HEK293 (cell line): ENCODE data around the gene TBC1D5.
A peak's percentile ranks its signal among the peaks of the same experiment; 100 is the strongest.
"Not testable (repeated sequence)": the region's sequence is repeated elsewhere in the genome, so short reads cannot be mapped to it uniquely, and the experiment has no call there.

Experiments used
- CTCF ChIA-PET: fragments of 350-600 bp; formaldehyde crosslinking; extraction: SDS; loops from one replicate; lab custom pipeline; 2021; ENCODE audit warnings: antibody characterized with exemption; lab: Yijun Ruan, JAX
- POLR2A ChIA-PET: fragments of 300-600 bp; formaldehyde crosslinking; extraction: SDS; loops from one replicate; lab custom pipeline; 2020; ENCODE audit warnings: antibody characterized with exemption, inconsistent platforms; lab: Yijun Ruan, JAX
- H3K27ac ChIP-seq: fragments of 200-500 bp; sonication (Bioruptor generic); 2 replicates; pipeline ENCODE4 v1.5.1; 2014; ENCODE audit warnings: low read depth, low read length, control low read depth, inconsistent platforms; ENCODE audit errors: extremely low read depth
- H3K36me3 ChIP-seq, 2 experiments: fragments of 200-500 bp in 1 of 2; sonication (Bioruptor generic) in 1 of 2; 1 replicate in 1 of 2; 2 replicates in 1 of 2; pipeline ENCODE4 v1.5.1; 2014 to 2017; ENCODE audit warnings: inconsistent platforms in 2 of 2, low read length in 2 of 2; ENCODE audit not compliant: control insufficient read depth in 2 of 2, insufficient read depth in 1 of 2
- H3K4me1 ChIP-seq: fragments of 200-500 bp; sonication (Bioruptor generic); 2 replicates; pipeline ENCODE4 v1.5.1; 2014; ENCODE audit warnings: mild to moderate bottlenecking, low read length, inconsistent platforms; ENCODE audit not compliant: control insufficient read depth, insufficient read depth
- H3K4me3 ChIP-seq: 2 replicates; pipeline ENCODE4 v1.5.1; 2011; ENCODE audit warnings: low read depth, mild to moderate bottlenecking, control low read depth, low read length, moderate library complexity
- H3K9me3 ChIP-seq: fragments of 200-500 bp; sonication (Bioruptor generic); 2 replicates; pipeline ENCODE4 v1.5.1; 2014; ENCODE audit warnings: low read depth, low read length, inconsistent platforms; ENCODE audit not compliant: control insufficient read depth, insufficient read depth
- GLIS1 ChIP-seq: fragments of 450-650 bp; formaldehyde crosslinking; IDR thresholded peaks from 2 replicates; pipeline ENCODE4 v1.5.1; 2016; ENCODE audit warnings: missing biosample characterization, missing genetic modification characterization
- HOXD13 ChIP-seq: sonication (generic); formaldehyde crosslinking; IDR thresholded peaks from 2 replicates; pipeline ENCODE4 v1.8.0; 2022; ENCODE audit warnings: missing genetic modification reagents, borderline replicate concordance
- KLF10 ChIP-seq: fragments of 450-650 bp; IDR thresholded peaks from 2 replicates; pipeline ENCODE4 v1.5.1; 2018; ENCODE audit warnings: missing biosample characterization, mild to moderate bottlenecking, missing genetic modification characterization
- OVOL3 ChIP-seq: fragments of 450-650 bp; formaldehyde crosslinking; IDR thresholded peaks from 2 replicates; pipeline ENCODE4 v1.5.1; 2016; ENCODE audit warnings: missing biosample characterization, missing genetic modification characterization
- SETDB1 ChIP-seq: IDR thresholded peaks from one replicate; pipeline ENCODE4 v1.6.1; 2017; ENCODE audit warnings: mild to moderate bottlenecking, low read length, moderate library complexity, mixed read lengths; ENCODE audit not compliant: insufficient read length
- ZNF10 ChIP-seq: fragments of 450-650 bp; formaldehyde crosslinking; IDR thresholded peaks from 2 replicates; pipeline ENCODE4 v1.5.1; 2017; ENCODE audit warnings: missing biosample characterization, missing genetic modification characterization
- ZNF132 ChIP-seq: fragments of 450-650 bp; formaldehyde crosslinking; IDR thresholded peaks from 2 replicates; pipeline ENCODE4 v1.5.1; 2017; ENCODE audit warnings: missing biosample characterization, missing genetic modification characterization, borderline replicate concordance
- ZNF202 ChIP-seq: fragments of 450-650 bp; formaldehyde crosslinking; IDR thresholded peaks from 2 replicates; pipeline ENCODE4 v1.5.1; 2016; ENCODE audit warnings: missing biosample characterization, missing genetic modification characterization, borderline replicate concordance
- ZNF211 ChIP-seq: fragments of 450-650 bp; formaldehyde crosslinking; IDR thresholded peaks from 2 replicates; pipeline ENCODE4 v1.5.1; 2016; ENCODE audit warnings: low read depth, missing biosample characterization, missing genetic modification characterization
- ZNF274 ChIP-seq, 2 experiments: fragments of 200-500 bp in 1 of 2; fragments of 450-650 bp in 1 of 2; sonication (Bioruptor generic) in 1 of 2; formaldehyde crosslinking in 1 of 2; IDR thresholded peaks; 2 replicates each; pipeline versions ENCODE4 v1.5.1 to v1.6.1; 2014 to 2016; ENCODE audit warnings: borderline replicate concordance in 1 of 2, inconsistent platforms in 1 of 2, low read length in 1 of 2, missing biosample characterization in 1 of 2, missing genetic modification characterization in 1 of 2
- ZNF311 ChIP-seq: fragments of 450-650 bp; formaldehyde crosslinking; IDR thresholded peaks from 2 replicates; pipeline ENCODE4 v1.5.1; 2017; ENCODE audit warnings: missing biosample characterization, missing genetic modification characterization, borderline replicate concordance
- ZNF394 ChIP-seq: fragments of 450-650 bp; formaldehyde crosslinking; IDR thresholded peaks from 2 replicates; pipeline ENCODE4 v1.5.1; 2016; ENCODE audit warnings: missing biosample characterization, missing genetic modification characterization, mild to moderate bottlenecking, moderate library complexity, borderline replicate concordance
- ZNF560 ChIP-seq: fragments of 450-650 bp; formaldehyde crosslinking; IDR thresholded peaks from 2 replicates; pipeline ENCODE4 v1.5.1; 2017; ENCODE audit warnings: missing biosample characterization, missing genetic modification characterization, borderline replicate concordance
- ZNF768 ChIP-seq: fragments of 450-650 bp; formaldehyde crosslinking; IDR thresholded peaks from 2 replicates; pipeline ENCODE4 v1.5.1; 2018; ENCODE audit warnings: missing biosample characterization, mild to moderate bottlenecking, missing genetic modification characterization
- ZSCAN23 ChIP-seq: fragments of 450-650 bp; formaldehyde crosslinking; IDR thresholded peaks from 2 replicates; pipeline ENCODE4 v1.5.1; 2016; ENCODE audit warnings: missing biosample characterization, missing genetic modification characterization
- TF ChIP-seq, protein P1 (sequence below): fragments of 450-650 bp; formaldehyde crosslinking; IDR thresholded peaks from 2 replicates; pipeline ENCODE4 v1.5.1; 2017; ENCODE audit warnings: missing biosample characterization, missing genetic modification characterization
- TF ChIP-seq, protein P2 (sequence below): fragments of 450-650 bp; formaldehyde crosslinking; IDR thresholded peaks from 2 replicates; pipeline ENCODE4 v1.5.1; 2016; ENCODE audit warnings: missing biosample characterization, missing genetic modification characterization, low read depth
- TF ChIP-seq, protein P3 (sequence below): fragments of 450-650 bp; formaldehyde crosslinking; IDR thresholded peaks from 2 replicates; pipeline ENCODE4 v1.5.1; 2016; ENCODE audit warnings: missing biosample characterization, missing genetic modification characterization
- TF ChIP-seq, protein P4 (sequence below): fragments of 450-650 bp; formaldehyde crosslinking; IDR thresholded peaks from 2 replicates; pipeline ENCODE4 v1.5.1; 2016; ENCODE audit warnings: missing biosample characterization, missing genetic modification characterization
- TF ChIP-seq, protein P5 (sequence below): fragments of 450-650 bp; formaldehyde crosslinking; IDR thresholded peaks from 2 replicates; pipeline ENCODE4 v1.5.1; 2016; ENCODE audit warnings: missing biosample characterization, missing genetic modification characterization, borderline replicate concordance

The TBC1D5 gene

DNA sequence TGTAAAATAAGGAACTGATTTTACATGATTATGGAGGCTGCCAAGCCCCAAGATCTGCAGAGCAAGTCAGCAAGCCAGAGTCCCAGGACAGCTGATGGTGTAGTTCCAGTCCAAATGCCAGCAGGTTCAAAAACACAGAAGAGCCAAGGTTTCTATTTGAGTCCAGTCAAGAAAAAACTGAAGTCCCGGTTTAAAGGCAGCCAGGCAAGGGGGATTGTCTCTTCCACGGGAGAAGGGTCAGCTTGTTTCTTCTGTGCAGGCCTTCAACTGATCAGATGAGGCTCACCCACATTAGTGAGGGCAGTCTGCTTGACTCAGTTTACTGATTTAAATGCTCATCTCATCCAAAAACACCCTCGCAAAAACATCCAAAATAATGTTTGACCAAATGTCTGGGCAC is 611.5 kb downstream of the TBC1D5 start:
- H3K4me1 ChIP-seq = no peaks in the 10 kb centered on the region
- TF ChIP-seq ZNF10 (tag by site-specific recombination) = peak; percentile 79
- no peak for TF ChIP-seq ZNF211 (tag by site-specific recombination)
- TF ChIP-seq, all 188 proteins: peak for 1
- Histone ChIP-seq H3K9me3 (no peaks in the 10 kb centered on the region), H3K36me3 (no peaks in the 10 kb centered on the region), H3K27ac (no peak overlapping the region), H3K4me3 (no peak overlapping the region)
- ChIA-PET CTCF (no interaction called here), POLR2A (no interaction called here)

DNA sequence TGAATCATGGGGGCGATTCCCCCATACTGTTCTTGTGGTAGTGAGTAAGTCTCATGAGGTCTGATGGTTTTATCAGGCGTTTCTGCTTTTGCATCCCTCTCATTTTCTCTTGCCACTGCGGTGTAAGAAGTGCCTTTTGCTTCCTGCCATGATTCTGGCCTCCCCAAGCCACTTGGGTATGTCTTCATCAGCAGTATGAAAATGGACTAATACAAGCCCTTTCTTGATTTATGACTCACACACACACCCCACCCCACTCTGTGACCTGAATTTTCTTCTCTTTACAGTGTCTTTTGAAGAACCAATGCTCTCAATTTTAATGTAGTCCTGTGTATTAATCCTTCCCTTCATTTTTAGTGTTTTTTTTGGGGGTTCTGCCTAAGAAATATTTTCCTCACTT is 612.9 kb downstream of the TBC1D5 start:
- Histone ChIP-seq H3K27ac (no peak overlapping the region), H3K4me1 (no peaks in the 10 kb centered on the region), H3K9me3 (no peaks in the 10 kb centered on the region), H3K36me3 (no peaks in the 10 kb centered on the region), H3K4me3 (no peak overlapping the region)
- TF ChIP-seq ZNF394 (tag by site-specific recombination) (no peak), GLIS1 (no peak), ZNF132 (tag by site-specific recombination) (no peak), KLF10 (tag by site-specific recombination) (no peak), ZSCAN23 (tag by site-specific recombination) (no peak), ZNF560 (tag by site-specific recombination) (no peak), OVOL3 (tag by site-specific recombination) (no peak), ZNF274 (IDR thresholded peaks at IDR 0.05; ENCODE audit: low read length) (no peak), ZNF274 (tag by site-specific recombination; IDR thresholded peaks at IDR 0.05; ENCODE audit: borderline replicate concordance) (no peak), ZNF202 (no peak), ZNF311 (no peak), ZNF768 (no peak), SETDB1 (no peak), HOXD13 (CRISPR knock-in tag) (no peak)
- TF ChIP-seq, protein P1, sequence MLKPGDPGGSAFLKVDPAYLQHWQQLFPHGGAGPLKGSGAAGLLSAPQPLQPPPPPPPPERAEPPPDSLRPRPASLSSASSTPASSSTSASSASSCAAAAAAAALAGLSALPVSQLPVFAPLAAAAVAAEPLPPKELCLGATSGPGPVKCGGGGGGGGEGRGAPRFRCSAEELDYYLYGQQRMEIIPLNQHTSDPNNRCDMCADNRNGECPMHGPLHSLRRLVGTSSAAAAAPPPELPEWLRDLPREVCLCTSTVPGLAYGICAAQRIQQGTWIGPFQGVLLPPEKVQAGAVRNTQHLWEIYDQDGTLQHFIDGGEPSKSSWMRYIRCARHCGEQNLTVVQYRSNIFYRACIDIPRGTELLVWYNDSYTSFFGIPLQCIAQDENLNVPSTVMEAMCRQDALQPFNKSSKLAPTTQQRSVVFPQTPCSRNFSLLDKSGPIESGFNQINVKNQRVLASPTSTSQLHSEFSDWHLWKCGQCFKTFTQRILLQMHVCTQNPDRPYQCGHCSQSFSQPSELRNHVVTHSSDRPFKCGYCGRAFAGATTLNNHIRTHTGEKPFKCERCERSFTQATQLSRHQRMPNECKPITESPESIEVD = no peak
- TF ChIP-seq, protein P2, sequence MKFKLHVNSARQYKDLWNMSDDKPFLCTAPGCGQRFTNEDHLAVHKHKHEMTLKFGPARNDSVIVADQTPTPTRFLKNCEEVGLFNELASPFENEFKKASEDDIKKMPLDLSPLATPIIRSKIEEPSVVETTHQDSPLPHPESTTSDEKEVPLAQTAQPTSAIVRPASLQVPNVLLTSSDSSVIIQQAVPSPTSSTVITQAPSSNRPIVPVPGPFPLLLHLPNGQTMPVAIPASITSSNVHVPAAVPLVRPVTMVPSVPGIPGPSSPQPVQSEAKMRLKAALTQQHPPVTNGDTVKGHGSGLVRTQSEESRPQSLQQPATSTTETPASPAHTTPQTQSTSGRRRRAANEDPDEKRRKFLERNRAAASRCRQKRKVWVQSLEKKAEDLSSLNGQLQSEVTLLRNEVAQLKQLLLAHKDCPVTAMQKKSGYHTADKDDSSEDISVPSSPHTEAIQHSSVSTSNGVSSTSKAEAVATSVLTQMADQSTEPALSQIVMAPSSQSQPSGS = no peak
- TF ChIP-seq, protein P3, sequence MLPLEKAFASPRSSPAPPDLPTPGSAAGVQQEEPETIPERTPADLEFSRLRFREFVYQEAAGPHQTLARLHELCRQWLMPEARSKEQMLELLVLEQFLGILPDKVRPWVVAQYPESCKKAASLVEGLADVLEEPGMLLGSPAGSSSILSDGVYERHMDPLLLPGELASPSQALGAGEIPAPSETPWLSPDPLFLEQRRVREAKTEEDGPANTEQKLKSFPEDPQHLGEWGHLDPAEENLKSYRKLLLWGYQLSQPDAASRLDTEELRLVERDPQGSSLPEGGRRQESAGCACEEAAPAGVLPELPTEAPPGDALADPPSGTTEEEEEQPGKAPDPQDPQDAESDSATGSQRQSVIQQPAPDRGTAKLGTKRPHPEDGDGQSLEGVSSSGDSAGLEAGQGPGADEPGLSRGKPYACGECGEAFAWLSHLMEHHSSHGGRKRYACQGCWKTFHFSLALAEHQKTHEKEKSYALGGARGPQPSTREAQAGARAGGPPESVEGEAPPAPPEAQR (tag by site-specific recombination) = no peak
- TF ChIP-seq, protein P4, sequence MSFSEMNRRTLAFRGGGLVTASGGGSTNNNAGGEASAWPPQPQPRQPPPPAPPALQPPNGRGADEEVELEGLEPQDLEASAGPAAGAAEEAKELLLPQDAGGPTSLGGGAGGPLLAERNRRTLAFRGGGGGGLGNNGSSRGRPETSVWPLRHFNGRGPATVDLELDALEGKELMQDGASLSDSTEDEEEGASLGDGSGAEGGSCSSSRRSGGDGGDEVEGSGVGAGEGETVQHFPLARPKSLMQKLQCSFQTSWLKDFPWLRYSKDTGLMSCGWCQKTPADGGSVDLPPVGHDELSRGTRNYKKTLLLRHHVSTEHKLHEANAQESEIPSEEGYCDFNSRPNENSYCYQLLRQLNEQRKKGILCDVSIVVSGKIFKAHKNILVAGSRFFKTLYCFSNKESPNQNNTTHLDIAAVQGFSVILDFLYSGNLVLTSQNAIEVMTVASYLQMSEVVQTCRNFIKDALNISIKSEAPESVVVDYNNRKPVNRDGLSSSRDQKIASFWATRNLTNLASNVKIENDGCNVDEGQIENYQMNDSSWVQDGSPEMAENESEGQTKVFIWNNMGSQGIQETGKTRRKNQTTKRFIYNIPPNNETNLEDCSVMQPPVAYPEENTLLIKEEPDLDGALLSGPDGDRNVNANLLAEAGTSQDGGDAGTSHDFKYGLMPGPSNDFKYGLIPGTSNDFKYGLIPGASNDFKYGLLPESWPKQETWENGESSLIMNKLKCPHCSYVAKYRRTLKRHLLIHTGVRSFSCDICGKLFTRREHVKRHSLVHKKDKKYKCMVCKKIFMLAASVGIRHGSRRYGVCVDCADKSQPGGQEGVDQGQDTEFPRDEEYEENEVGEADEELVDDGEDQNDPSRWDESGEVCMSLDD (tag by site-specific recombination) = no peak
- TF ChIP-seq, protein P5, sequence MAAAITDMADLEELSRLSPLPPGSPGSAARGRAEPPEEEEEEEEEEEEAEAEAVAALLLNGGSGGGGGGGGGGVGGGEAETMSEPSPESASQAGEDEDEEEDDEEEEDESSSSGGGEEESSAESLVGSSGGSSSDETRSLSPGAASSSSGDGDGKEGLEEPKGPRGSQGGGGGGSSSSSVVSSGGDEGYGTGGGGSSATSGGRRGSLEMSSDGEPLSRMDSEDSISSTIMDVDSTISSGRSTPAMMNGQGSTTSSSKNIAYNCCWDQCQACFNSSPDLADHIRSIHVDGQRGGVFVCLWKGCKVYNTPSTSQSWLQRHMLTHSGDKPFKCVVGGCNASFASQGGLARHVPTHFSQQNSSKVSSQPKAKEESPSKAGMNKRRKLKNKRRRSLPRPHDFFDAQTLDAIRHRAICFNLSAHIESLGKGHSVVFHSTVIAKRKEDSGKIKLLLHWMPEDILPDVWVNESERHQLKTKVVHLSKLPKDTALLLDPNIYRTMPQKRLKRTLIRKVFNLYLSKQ (tag by site-specific recombination) = no peak
- ChIA-PET POLR2A (no interaction called here), CTCF (no interaction called here)

DNA sequence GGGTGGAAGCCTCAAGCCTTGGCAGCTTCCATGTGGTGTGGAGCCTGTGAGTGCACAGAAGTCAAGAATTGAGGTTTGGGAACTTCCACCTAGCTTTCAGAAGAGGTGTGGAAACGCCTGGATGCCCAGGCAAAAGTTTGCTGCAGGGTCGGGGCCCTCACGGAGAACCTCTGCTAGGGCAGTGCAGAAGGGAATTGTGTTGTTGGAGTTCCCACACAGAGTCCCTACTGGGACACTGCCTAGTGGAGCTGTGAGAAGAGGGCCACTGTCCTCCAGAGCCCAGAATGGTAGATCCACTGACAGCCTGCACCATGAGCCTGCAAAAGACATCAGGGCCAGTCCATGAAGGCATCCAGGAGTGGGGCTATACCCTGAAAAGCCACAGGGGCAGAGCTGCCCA is 613.8 kb downstream of the TBC1D5 start:
- H3K4me3 ChIP-seq, H3K9me3 ChIP-seq, H3K36me3 ChIP-seq, POLR2A ChIA-PET, CTCF ChIA-PET, H3K4me1 ChIP-seq, H3K27ac ChIP-seq: not testable (repeated sequence)
